GM23338 (cell line): ENCODE results near the gene PGM2.

ENCODE experiments used
- CREB1 ChIP-seq: fragments of 250-450 bp; sonication (Bioruptor Pico); IDR thresholded peaks from 2 replicates; pipeline ENCODE4 v1.5.0; 2020; ENCODE audit warnings: low read depth, mild to moderate bottlenecking, moderate library complexity
- CTCF ChIP-seq, 2 experiments: fragments of 200-600 bp in 1 of 2; sonication (generic) in 1 of 2; conservative IDR thresholded peaks; 2 replicates each; pipeline versions ENCODE4 v1.5.1 to v1.6.1; 2016 to 2017; ENCODE audit warnings: antibody characterized with exemption in 2 of 2, low read depth in 2 of 2, mild to moderate bottlenecking in 2 of 2, moderate library complexity in 1 of 2
- EZH2 ChIP-seq: fragments of 200-600 bp; sonication (generic); IDR thresholded peaks from one replicate; pipeline ENCODE4 v1.8.0; 2017; ENCODE audit warnings: antibody characterized with exemption, mild to moderate bottlenecking, low read depth; ENCODE audit not compliant: unreplicated experiment
- POLR2AphosphoS5 ChIP-seq: IDR thresholded peaks from 2 replicates; pipeline ENCODE4 v1.6.1; 2016; ENCODE audit warnings: antibody characterized with exemption, low read depth
- REST ChIP-seq: IDR thresholded peaks from one replicate; pipeline ENCODE4 v1.6.1; 2018; ENCODE audit warnings: antibody characterized with exemption; ENCODE audit not compliant: unreplicated experiment
- ZNF331 ChIP-seq: fragments of 250-450 bp; sonication (Bioruptor Pico); IDR thresholded peaks from 2 replicates; pipeline ENCODE4 v1.5.0; 2020; ENCODE audit warnings: low read depth, mild to moderate bottlenecking, moderate library complexity

GRCh38 chr4:37909332-37910090 is 83.0 kb downstream of the PGM2 start:
- no peak for TF ChIP-seq CTCF (conservative IDR thresholded peaks at IDR 0.05; ENCODE audit: low read depth in 2 of 2)
- TF ChIP-seq POLR2AphosphoS5 = no peak
- no peak for TF ChIP-seq EZH2
- no peak for TF ChIP-seq CREB1 (CRISPR knock-in tag)
- TF ChIP-seq REST = no peak
- TF ChIP-seq ZNF331 (CRISPR knock-in tag) = no peak
